ENCODE data around the gene CTPS2. TPM values are rescaled to one million over a fixed set of nuclear protein-coding genes. Genes with fewer than 3 reads are reported as not detected.

Gene CTPS2
- polyA plus RNA-seq, 3 donors, result 1.4 to 3.4 (median 2.8) TPM

DNA sequence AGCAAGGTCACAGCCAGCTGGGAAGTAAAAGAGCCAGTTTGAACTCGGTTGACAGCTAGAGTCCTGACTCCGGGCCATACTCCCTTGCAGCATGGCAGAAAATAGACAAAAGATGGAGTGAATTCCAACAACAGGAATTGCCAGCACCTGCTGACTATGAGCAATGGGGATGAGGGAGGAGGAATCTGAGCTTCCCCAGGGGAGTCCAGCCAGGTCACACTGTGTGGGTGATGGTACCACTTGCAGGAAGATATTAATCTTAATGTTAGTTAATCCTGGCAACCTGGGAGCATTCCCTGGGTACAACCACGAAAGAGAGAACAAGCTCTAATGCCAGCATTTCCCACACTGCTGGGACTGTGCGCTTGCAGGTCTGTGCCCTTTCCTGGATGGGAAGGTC lies 110.6 kb downstream of the CTPS2 start:
- Mint-ChIP-seq H3K27me3 (ENCODE audit: low read depth in 3 of 3) (peaks cover 0 to 13% (median 0%) of the 10 kb centered on the region in 3 donors), H3K36me3 (peaks cover 11 to 14% of the 10 kb centered on the region in 2 donors), H3K4me3 (no peak overlapping the region), H3K9me3 (peaks cover 0 to 12% (median 5%) of the 10 kb centered on the region in 7 donors), H3K4me1 (no peaks in the 10 kb centered on the region), H3K27ac (no peak overlapping the region)
- Histone ChIP-seq H3K79me2 (ENCODE audit: insufficient read depth, low read length) (no peaks in the 10 kb centered on the region), H3K9ac (ENCODE audit: insufficient read depth, low read length, poor library complexity, severe bottlenecking) (no peak overlapping the region), H2AFZ (ENCODE audit: insufficient read depth, low read depth, low read length, poor library complexity, severe bottlenecking) (no peak overlapping the region), H3K9me3 (replicated peaks in 1 of 2; ENCODE audit: control insufficient read depth in 1 of 2, insufficient read depth in 1 of 2, low read length in 2 of 2) (no peaks in the 10 kb centered on the region), H3K4me2 (replicated peaks; ENCODE audit: extremely low read depth, low read length, poor library complexity, severe bottlenecking) (no peak overlapping the region), H3K36me3 (replicated peaks in 1 of 2; ENCODE audit: control insufficient read depth in 1 of 2, insufficient read depth in 2 of 2, low read length in 2 of 2) (no peaks in the 10 kb centered on the region), H3K27ac (ENCODE audit: low read depth in 1 of 2, low read length in 2 of 2) (no peak overlapping the region), H3K4me3 (replicated peaks in 1 of 3; ENCODE audit: low read depth in 2 of 3, low read length in 3 of 3) (no peak overlapping the region), H4K20me1 (ENCODE audit: insufficient read depth, low read length) (no peaks in the 10 kb centered on the region), H3K27me3 (ENCODE audit: control insufficient read depth in 2 of 2, insufficient read depth in 2 of 2, low read length in 2 of 2) (peaks cover 0 to 8% of the 10 kb centered on the region in 2 donors), H3K4me1 (ENCODE audit: control insufficient read depth in 1 of 2, insufficient read depth in 2 of 2, low read length in 2 of 2) (no peaks in the 10 kb centered on the region)
- WGBS (ENCODE audit: insufficient coverage), result no CpG with 5 or more reads among the region's 4 CpGs
- TF ChIP-seq, protein P1, sequence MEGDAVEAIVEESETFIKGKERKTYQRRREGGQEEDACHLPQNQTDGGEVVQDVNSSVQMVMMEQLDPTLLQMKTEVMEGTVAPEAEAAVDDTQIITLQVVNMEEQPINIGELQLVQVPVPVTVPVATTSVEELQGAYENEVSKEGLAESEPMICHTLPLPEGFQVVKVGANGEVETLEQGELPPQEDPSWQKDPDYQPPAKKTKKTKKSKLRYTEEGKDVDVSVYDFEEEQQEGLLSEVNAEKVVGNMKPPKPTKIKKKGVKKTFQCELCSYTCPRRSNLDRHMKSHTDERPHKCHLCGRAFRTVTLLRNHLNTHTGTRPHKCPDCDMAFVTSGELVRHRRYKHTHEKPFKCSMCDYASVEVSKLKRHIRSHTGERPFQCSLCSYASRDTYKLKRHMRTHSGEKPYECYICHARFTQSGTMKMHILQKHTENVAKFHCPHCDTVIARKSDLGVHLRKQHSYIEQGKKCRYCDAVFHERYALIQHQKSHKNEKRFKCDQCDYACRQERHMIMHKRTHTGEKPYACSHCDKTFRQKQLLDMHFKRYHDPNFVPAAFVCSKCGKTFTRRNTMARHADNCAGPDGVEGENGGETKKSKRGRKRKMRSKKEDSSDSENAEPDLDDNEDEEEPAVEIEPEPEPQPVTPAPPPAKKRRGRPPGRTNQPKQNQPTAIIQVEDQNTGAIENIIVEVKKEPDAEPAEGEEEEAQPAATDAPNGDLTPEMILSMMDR (IDR thresholded peaks at IDR 0.05), result no peak
- intact Hi-C loops (cut with micrococcal nuclease), result no loop called here
- DNase-seq, result no peak

DNA sequence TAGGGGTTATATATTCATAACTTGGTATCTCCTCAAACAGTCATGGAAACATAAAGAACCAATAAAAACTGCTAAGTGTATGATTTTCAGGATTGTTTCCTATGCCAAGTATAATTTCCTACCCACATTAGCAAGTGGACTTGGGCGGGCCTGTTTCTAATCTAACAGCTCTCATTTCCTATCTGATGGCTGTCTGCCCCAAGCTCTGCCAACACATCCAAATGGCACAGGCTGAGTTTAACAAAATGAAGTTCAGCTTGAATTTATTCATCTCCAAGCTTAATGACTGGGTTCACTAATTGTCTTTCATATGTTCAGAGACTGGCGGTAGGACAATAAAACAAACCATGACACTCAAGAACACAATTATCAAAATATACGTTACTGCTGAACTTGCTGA lies 118.0 kb downstream of the CTPS2 start:
- no peaks in the 10 kb centered on the region for H4K20me1 ChIP-seq (ENCODE audit: insufficient read depth, low read length)
- DNase-seq, result no peak
- no peak overlapping the region for H2AFZ ChIP-seq (ENCODE audit: insufficient read depth, low read depth, low read length, poor library complexity, severe bottlenecking)
- Mint-ChIP-seq H3K9me3 (peaks cover 1 to 29% (median 2%) of the 10 kb centered on the region in 7 donors), H3K27ac (no peak overlapping the region), H3K4me1 (no peaks in the 10 kb centered on the region), H3K4me3 (no peak overlapping the region), H3K27me3 (ENCODE audit: low read depth in 3 of 3) (peaks cover 0 to 4% (median 0%) of the 10 kb centered on the region in 3 donors), H3K36me3 (peaks cover 2 to 11% of the 10 kb centered on the region in 2 donors)
- no peak overlapping the region for H3K9ac ChIP-seq (ENCODE audit: insufficient read depth, low read length, poor library complexity, severe bottlenecking)
- peaks cover 0 to 5% of the 10 kb centered on the region in 2 donors for H3K36me3 ChIP-seq (replicated peaks in 1 of 2; ENCODE audit: control insufficient read depth in 1 of 2, insufficient read depth in 2 of 2, low read length in 2 of 2)
- 100% methylated on average over 1 of the region's 3 CpGs for WGBS (ENCODE audit: insufficient coverage)
- intact Hi-C loops (cut with micrococcal nuclease), result no loop called here
- H3K4me1 ChIP-seq (ENCODE audit: control insufficient read depth in 1 of 2, insufficient read depth in 2 of 2, low read length in 2 of 2), result no peaks in the 10 kb centered on the region
- peaks cover 0 to 2% of the 10 kb centered on the region in 2 donors for H3K27me3 ChIP-seq (ENCODE audit: control insufficient read depth in 2 of 2, insufficient read depth in 2 of 2, low read length in 2 of 2)
- no peaks in the 10 kb centered on the region for H3K79me2 ChIP-seq (ENCODE audit: insufficient read depth, low read length)
- no peaks in the 10 kb centered on the region for H3K9me3 ChIP-seq (replicated peaks in 1 of 2; ENCODE audit: control insufficient read depth in 1 of 2, insufficient read depth in 1 of 2, low read length in 2 of 2)
- H3K4me3 ChIP-seq (replicated peaks in 1 of 3; ENCODE audit: low read depth in 2 of 3, low read length in 3 of 3), result no peak overlapping the region
- H3K4me2 ChIP-seq (replicated peaks; ENCODE audit: extremely low read depth, low read length, poor library complexity, severe bottlenecking), result no peak overlapping the region
- no peak overlapping the region for H3K27ac ChIP-seq (ENCODE audit: low read depth in 1 of 2, low read length in 2 of 2)
- TF ChIP-seq, protein P1 (IDR thresholded peaks at IDR 0.05), result no peak

Data from CD14-positive monocyte (primary cell).